Osteocyte (in vitro differentiated cells): ENCODE measurements around the gene MTMR1. TPM values are rescaled to one million over a fixed set of nuclear protein-coding genes. Genes with fewer than 3 reads are reported as not detected.

Experiments
- DNase-seq: peaks from one replicate; pipeline ENCODE4 v3.0.0; 2021; ENCODE audit warnings: mixed read lengths; ENCODE audit not compliant: unreplicated experiment; ENCODE audit errors: extremely low spot score
- H3K27ac Mint-ChIP-seq: one replicate; pipeline ENCODE4 v1.8.0; 2021; ENCODE audit warnings: mild to moderate bottlenecking, mixed read lengths; ENCODE audit not compliant: unreplicated experiment
- H3K27me3 Mint-ChIP-seq: one replicate; pipeline ENCODE4 v1.8.0; 2021; ENCODE audit warnings: mixed read lengths; ENCODE audit not compliant: unreplicated experiment
- H3K36me3 Mint-ChIP-seq: one replicate; pipeline ENCODE4 v1.8.0; 2021; ENCODE audit warnings: mixed read lengths; ENCODE audit not compliant: unreplicated experiment
- H3K4me1 Mint-ChIP-seq: one replicate; pipeline ENCODE4 v1.8.0; 2021; ENCODE audit warnings: mixed read lengths; ENCODE audit not compliant: unreplicated experiment
- H3K4me3 Mint-ChIP-seq: one replicate; pipeline ENCODE4 v1.8.0; 2021; ENCODE audit warnings: mild to moderate bottlenecking, moderate library complexity, mixed read lengths; ENCODE audit not compliant: unreplicated experiment
- H3K9me3 Mint-ChIP-seq: one replicate; pipeline ENCODE4 v1.8.0; 2021; ENCODE audit warnings: mixed read lengths; ENCODE audit not compliant: unreplicated experiment
- total RNA-seq: library from RNA; stranded (reverse); gene quantifications from 2 replicates; pipeline ENCODE4 v1.2.1, GENCODE V29; 2021
- TF ChIP-seq, protein P1 (sequence below): fragments of 200-600 bp; sonication (generic); IDR thresholded peaks from 2 replicates; pipeline ENCODE4 v1.5.0; 2021; ENCODE audit warnings: antibody characterized with exemption, mild to moderate bottlenecking, moderate library complexity

Gene MTMR1
- total RNA-seq, 1 donor from 2014 or later = 23.6 TPM

DNA sequence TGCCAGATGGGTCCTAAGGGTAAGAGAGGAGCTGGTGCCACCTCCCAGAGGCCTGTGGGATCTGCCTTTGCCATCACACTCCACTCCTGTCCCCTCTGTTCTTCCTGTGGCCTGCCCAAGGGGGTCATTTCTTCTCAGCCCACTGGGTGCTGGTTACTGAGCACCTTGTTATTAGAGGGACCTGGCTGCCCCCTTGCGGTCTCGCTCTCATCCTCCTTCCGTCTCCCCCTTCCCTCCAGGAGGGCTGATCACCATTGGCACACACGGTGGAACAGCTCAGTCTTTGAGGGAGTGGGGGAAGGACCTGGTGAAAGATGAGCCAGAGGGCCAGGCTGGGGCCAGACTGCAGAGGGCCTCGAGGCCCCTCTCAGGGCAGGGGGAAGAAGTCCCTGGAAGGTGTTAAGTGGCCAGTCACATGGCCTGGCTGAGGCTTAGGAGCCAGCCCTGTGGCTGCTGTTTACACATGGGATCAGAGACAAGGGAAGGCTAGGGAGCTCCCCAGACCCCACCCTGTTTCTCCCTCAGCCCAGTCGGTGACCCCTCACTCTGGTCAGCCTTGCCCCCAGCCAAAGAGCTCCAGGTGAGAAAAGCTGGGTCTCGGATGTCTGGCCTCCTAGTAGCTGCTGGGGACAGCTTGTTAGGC is 68.1 kb downstream of the MTMR1 start:
- H3K27ac Mint-ChIP-seq = no peak overlapping the region
- no peak overlapping the region for H3K4me3 Mint-ChIP-seq
- DNase-seq = peak; percentile 54
- H3K27me3 Mint-ChIP-seq = no peaks in the 10 kb centered on the region
- no peaks in the 10 kb centered on the region for H3K9me3 Mint-ChIP-seq
- peaks cover 5% of the 10 kb centered on the region for H3K36me3 Mint-ChIP-seq
- H3K4me1 Mint-ChIP-seq = no peaks in the 10 kb centered on the region
- TF ChIP-seq, protein P1, sequence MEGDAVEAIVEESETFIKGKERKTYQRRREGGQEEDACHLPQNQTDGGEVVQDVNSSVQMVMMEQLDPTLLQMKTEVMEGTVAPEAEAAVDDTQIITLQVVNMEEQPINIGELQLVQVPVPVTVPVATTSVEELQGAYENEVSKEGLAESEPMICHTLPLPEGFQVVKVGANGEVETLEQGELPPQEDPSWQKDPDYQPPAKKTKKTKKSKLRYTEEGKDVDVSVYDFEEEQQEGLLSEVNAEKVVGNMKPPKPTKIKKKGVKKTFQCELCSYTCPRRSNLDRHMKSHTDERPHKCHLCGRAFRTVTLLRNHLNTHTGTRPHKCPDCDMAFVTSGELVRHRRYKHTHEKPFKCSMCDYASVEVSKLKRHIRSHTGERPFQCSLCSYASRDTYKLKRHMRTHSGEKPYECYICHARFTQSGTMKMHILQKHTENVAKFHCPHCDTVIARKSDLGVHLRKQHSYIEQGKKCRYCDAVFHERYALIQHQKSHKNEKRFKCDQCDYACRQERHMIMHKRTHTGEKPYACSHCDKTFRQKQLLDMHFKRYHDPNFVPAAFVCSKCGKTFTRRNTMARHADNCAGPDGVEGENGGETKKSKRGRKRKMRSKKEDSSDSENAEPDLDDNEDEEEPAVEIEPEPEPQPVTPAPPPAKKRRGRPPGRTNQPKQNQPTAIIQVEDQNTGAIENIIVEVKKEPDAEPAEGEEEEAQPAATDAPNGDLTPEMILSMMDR = no peak

DNA sequence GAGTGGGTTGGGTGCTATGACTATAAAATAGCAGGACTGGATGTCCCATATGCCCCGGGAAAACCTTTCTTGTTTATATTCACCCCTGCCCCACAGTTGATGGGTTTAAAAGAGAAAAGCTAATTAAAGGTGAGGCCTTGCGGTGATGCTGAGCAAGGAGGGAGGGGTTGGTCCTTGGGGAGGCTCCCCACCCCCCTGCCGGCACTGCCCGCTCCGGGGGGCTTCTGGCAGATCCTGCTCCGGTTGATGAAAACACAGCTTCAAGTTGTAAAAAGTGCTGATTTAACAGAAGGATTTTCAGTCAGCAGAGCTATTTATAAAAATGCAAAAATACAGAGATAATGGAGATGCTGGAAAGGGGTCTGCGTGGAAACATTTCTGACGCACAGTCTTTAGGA is 68.6 kb downstream of the MTMR1 start:
- TF ChIP-seq, protein P1 = no peak
- Mint-ChIP-seq H3K9me3 (no peaks in the 10 kb centered on the region), H3K4me3 (no peak overlapping the region), H3K36me3 (peaks cover 5% of the 10 kb centered on the region), H3K27me3 (no peaks in the 10 kb centered on the region), H3K27ac (no peak overlapping the region), H3K4me1 (no peaks in the 10 kb centered on the region)
- peak; percentile 65 for DNase-seq

DNA sequence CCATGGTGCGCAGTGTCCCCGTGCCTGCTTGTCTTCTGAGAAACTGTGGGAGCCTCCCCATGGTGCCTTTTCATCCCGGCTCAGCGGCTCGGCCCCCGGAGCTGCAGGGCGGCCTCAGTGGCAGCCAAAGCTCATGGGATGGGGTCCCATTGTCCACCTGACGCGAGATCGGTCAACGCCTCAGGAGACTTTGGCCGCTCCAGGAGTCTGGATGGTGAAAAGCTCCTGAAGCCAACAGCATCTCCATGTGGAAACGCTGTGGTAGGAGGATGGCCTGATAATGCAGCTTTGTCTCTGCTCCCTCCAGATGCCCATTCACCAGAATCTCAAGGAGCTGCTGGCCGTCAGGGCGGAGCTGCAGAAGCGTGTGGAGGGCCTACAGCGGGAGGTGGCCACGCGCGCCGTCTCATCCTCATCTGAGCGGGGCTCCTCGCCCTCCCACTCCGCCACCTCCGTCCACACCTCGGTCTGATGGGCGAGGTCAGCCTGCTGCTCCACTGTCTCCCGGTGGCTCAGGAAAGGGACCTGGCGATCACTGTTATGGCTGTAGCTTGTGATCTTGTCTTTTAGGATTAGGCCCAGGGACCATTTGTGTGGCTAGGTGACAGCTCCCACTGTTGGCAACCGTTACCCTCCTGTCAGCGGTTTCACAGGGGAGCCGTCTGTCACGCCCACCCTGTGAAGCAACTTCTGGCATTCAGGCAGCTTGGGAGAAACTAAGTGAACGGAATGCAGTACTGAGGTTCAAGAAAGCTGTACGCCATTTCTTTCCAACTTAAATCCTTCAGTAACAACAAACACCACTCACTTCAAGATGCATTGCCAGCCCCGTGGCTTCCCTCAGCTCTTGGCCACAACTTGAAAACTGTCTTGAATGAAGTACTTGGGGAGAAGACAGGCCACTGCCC is 69.3 kb downstream of the MTMR1 start:
- Mint-ChIP-seq H3K4me1 (no peaks in the 10 kb centered on the region), H3K27me3 (no peaks in the 10 kb centered on the region), H3K9me3 (no peaks in the 10 kb centered on the region), H3K27ac (no peak overlapping the region), H3K4me3 (no peak overlapping the region), H3K36me3 (peaks cover 5% of the 10 kb centered on the region)
- peak; percentile 79 for DNase-seq
- TF ChIP-seq, protein P1 = no peak

DNA sequence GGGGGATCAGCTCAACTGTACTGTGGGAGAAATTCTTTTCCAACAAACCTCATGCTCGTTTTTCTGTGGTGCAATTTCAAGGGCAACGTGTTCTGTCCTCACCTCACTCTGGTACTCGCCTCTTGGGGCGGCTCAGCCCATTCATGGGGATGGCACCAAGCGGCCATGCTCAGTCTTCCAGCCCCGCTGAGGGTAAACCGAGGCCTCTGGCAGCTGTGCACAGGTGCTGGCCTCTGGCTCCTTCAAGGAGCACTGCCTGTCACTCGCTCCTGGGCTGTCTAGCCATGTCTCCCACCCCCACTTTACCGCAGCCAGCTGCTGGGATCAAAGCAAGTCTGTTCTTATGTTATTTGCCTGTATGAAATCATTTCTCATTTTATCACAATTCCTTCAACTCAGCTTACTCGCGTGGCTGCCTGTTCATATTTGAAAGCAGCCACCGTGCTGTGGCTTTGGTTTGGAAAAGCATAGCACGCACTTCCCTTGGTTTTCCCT is 70.2 kb downstream of the MTMR1 start:
- TF ChIP-seq, protein P1 = no peak
- Mint-ChIP-seq H3K9me3 (no peaks in the 10 kb centered on the region), H3K4me3 (no peak overlapping the region), H3K36me3 (no peaks in the 10 kb centered on the region), H3K27ac (no peak overlapping the region), H3K27me3 (no peaks in the 10 kb centered on the region), H3K4me1 (no peaks in the 10 kb centered on the region)
- DNase-seq = peak; percentile 79

DNA sequence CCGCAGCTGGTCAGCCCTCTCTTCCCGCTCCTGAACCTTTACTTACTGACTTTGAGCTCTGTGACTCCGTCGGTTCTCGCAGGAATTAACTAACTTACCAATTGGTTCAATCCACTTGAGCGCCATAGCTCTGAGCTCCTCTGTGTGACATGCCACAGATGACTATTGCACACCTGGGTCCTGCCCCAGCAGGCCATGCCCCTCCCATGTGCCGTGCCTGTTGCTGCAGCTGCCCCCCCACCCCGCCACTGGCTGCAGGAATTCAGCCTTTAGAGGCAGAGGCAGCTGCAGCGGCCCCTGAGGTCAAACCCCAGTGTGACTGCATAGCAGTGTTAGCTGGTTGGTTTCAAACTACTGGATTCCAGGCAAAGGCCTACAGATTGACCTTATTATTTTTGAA is 70.6 kb downstream of the MTMR1 start:
- Mint-ChIP-seq H3K9me3 (no peaks in the 10 kb centered on the region), H3K36me3 (no peaks in the 10 kb centered on the region), H3K4me3 (no peak overlapping the region), H3K27me3 (no peaks in the 10 kb centered on the region), H3K27ac (no peak overlapping the region), H3K4me1 (no peaks in the 10 kb centered on the region)
- peak; percentile 76 for DNase-seq
- TF ChIP-seq, protein P1 = no peak
